Liver (tissue), 3 donors: Measurements from ENCODE around the gene CCNY.

Experiments
- JUND ChIP-seq, 2 donors: IDR thresholded peaks; 2 replicates each; pipeline ENCODE4 v1.6.1; 2016; ENCODE audit warnings: antibody characterized with exemption in 2 of 2
- MAX ChIP-seq: IDR thresholded peaks from 2 replicates; pipeline ENCODE4 v1.6.1; 2016; ENCODE audit warnings: antibody characterized with exemption
- RXRA ChIP-seq, 2 donors: IDR thresholded peaks; 2 replicates each; pipeline ENCODE4 v1.6.1; 2017 to 2018; ENCODE audit warnings: antibody characterized with exemption in 2 of 2, mild to moderate bottlenecking in 1 of 2
- SP1 ChIP-seq: IDR thresholded peaks from 2 replicates; pipeline ENCODE4 v1.6.1; 2018; ENCODE audit warnings: antibody characterized with exemption, mild to moderate bottlenecking
- TAF1 ChIP-seq: conservative IDR thresholded peaks from 2 replicates; pipeline ENCODE4 v1.6.1; 2016; ENCODE audit warnings: antibody characterized with exemption, mild to moderate bottlenecking
- TF ChIP-seq, protein P1 (sequence below): fragments of 150-350 bp; IDR thresholded peaks from 2 replicates; pipeline ENCODE4 v1.5.1; 2017; ENCODE audit warnings: improper control_type of control experiment, low read depth, low read length; ENCODE audit not compliant: missing input control
- TF ChIP-seq, protein P2 (sequence below): IDR thresholded peaks from 2 replicates; pipeline ENCODE4 v1.6.1; 2016; ENCODE audit warnings: antibody characterized with exemption, mild to moderate bottlenecking
- TF ChIP-seq, protein P3 (sequence below): IDR thresholded peaks from 2 replicates; pipeline ENCODE4 v1.6.1; 2016; ENCODE audit warnings: antibody characterized with exemption
- donor health status: healthy.
- donor health status: healthy.

GRCh38 chr10:35588836-35589235 is 252.5 kb downstream of the CCNY start:
- TF ChIP-seq, protein P1, sequence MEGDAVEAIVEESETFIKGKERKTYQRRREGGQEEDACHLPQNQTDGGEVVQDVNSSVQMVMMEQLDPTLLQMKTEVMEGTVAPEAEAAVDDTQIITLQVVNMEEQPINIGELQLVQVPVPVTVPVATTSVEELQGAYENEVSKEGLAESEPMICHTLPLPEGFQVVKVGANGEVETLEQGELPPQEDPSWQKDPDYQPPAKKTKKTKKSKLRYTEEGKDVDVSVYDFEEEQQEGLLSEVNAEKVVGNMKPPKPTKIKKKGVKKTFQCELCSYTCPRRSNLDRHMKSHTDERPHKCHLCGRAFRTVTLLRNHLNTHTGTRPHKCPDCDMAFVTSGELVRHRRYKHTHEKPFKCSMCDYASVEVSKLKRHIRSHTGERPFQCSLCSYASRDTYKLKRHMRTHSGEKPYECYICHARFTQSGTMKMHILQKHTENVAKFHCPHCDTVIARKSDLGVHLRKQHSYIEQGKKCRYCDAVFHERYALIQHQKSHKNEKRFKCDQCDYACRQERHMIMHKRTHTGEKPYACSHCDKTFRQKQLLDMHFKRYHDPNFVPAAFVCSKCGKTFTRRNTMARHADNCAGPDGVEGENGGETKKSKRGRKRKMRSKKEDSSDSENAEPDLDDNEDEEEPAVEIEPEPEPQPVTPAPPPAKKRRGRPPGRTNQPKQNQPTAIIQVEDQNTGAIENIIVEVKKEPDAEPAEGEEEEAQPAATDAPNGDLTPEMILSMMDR = no peak
- TF ChIP-seq JUND (IDR thresholded peaks at IDR 0.05) (no peak), SP1 (no peak), RXRA (IDR thresholded peaks at IDR 0.05) (no peak), MAX (no peak), TAF1 (no peak)
- TF ChIP-seq, protein P2, sequence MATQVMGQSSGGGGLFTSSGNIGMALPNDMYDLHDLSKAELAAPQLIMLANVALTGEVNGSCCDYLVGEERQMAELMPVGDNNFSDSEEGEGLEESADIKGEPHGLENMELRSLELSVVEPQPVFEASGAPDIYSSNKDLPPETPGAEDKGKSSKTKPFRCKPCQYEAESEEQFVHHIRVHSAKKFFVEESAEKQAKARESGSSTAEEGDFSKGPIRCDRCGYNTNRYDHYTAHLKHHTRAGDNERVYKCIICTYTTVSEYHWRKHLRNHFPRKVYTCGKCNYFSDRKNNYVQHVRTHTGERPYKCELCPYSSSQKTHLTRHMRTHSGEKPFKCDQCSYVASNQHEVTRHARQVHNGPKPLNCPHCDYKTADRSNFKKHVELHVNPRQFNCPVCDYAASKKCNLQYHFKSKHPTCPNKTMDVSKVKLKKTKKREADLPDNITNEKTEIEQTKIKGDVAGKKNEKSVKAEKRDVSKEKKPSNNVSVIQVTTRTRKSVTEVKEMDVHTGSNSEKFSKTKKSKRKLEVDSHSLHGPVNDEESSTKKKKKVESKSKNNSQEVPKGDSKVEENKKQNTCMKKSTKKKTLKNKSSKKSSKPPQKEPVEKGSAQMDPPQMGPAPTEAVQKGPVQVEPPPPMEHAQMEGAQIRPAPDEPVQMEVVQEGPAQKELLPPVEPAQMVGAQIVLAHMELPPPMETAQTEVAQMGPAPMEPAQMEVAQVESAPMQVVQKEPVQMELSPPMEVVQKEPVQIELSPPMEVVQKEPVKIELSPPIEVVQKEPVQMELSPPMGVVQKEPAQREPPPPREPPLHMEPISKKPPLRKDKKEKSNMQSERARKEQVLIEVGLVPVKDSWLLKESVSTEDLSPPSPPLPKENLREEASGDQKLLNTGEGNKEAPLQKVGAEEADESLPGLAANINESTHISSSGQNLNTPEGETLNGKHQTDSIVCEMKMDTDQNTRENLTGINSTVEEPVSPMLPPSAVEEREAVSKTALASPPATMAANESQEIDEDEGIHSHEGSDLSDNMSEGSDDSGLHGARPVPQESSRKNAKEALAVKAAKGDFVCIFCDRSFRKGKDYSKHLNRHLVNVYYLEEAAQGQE = no peak
- TF ChIP-seq, protein P3, sequence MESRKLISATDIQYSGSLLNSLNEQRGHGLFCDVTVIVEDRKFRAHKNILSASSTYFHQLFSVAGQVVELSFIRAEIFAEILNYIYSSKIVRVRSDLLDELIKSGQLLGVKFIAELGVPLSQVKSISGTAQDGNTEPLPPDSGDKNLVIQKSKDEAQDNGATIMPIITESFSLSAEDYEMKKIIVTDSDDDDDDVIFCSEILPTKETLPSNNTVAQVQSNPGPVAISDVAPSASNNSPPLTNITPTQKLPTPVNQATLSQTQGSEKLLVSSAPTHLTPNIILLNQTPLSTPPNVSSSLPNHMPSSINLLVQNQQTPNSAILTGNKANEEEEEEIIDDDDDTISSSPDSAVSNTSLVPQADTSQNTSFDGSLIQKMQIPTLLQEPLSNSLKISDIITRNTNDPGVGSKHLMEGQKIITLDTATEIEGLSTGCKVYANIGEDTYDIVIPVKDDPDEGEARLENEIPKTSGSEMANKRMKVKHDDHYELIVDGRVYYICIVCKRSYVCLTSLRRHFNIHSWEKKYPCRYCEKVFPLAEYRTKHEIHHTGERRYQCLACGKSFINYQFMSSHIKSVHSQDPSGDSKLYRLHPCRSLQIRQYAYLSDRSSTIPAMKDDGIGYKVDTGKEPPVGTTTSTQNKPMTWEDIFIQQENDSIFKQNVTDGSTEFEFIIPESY = no peak
